Measurements from ENCODE around the gene FASTKD2. TPM values are rescaled to one million over a fixed set of nuclear protein-coding genes. Genes with fewer than 3 reads are reported as not detected.
A peak's percentile ranks its signal among the peaks of the same experiment; 100 is the strongest.
"Not testable (repeated sequence)": the region's sequence is repeated elsewhere in the genome, so short reads cannot be mapped to it uniquely, and the experiment has no call there.

Gene FASTKD2
- total and polyA plus RNA-seq, 8 donors: 7.4 to 53.8 (median 11.9) TPM

- intact Hi-C loops (cut with DNase I; ENCODE audit: low total_unique reads): loop anchor here (10.0 kb wide), 1 partner anchor 180 kb away; no protein-coding TSS in a partner anchor
- 60 to 76% (median 73%) methylated on average over 5 of the region's 5 CpGs for WGBS, 5 donors
- H3K27me3 ChIP-seq: no peaks in the 10 kb centered on the region
- TF ChIP-seq POLR2A (IDR thresholded peaks at IDR 0.05): no peak
- no peak for TF ChIP-seq EP300 (IDR thresholded peaks at IDR 0.05)
- TF ChIP-seq, protein P1, sequence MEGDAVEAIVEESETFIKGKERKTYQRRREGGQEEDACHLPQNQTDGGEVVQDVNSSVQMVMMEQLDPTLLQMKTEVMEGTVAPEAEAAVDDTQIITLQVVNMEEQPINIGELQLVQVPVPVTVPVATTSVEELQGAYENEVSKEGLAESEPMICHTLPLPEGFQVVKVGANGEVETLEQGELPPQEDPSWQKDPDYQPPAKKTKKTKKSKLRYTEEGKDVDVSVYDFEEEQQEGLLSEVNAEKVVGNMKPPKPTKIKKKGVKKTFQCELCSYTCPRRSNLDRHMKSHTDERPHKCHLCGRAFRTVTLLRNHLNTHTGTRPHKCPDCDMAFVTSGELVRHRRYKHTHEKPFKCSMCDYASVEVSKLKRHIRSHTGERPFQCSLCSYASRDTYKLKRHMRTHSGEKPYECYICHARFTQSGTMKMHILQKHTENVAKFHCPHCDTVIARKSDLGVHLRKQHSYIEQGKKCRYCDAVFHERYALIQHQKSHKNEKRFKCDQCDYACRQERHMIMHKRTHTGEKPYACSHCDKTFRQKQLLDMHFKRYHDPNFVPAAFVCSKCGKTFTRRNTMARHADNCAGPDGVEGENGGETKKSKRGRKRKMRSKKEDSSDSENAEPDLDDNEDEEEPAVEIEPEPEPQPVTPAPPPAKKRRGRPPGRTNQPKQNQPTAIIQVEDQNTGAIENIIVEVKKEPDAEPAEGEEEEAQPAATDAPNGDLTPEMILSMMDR (IDR thresholded peaks at IDR 0.05): no peak
- TF ChIP-seq POLR2AphosphoS5 (IDR thresholded peaks at IDR 0.05): no peak
- H3K4me1 ChIP-seq: peaks cover 7 to 16% (median 9%) of the 10 kb centered on the region in 4 donors
- H3K36me3 ChIP-seq: no peaks in the 10 kb centered on the region
- H3K27ac ChIP-seq: no peak overlapping the region
- no peak for DNase-seq
- no peaks in the 10 kb centered on the region for H3K9me3 ChIP-seq
- no peak overlapping the region for H3K4me3 ChIP-seq
These were observed 38.9 kb downstream of the FASTKD2 start for GRCh38 chr2:206804326-206804725.

- Histone ChIP-seq H3K9me3 (no peaks in the 10 kb centered on the region), H3K36me3 (no peaks in the 10 kb centered on the region), H3K4me1 (peaks cover 0 to 5% (median under 1%) of the 10 kb centered on the region in 4 donors), H3K4me3 (no peak overlapping the region), H3K27ac (no peak overlapping the region), H3K27me3 (no peaks in the 10 kb centered on the region)
- peak in 1 of 2 donors; percentile 68 for DNase-seq
- intact Hi-C loops (cut with DNase I; ENCODE audit: low total_unique reads): loop anchor here (10.0 kb wide), 1 partner anchor 179 kb away; no protein-coding TSS in a partner anchor
- TF ChIP-seq, protein P1 (IDR thresholded peaks at IDR 0.05): no peak
- TF ChIP-seq POLR2AphosphoS5 (IDR thresholded peaks at IDR 0.05): no peak
- no peak for TF ChIP-seq POLR2A (IDR thresholded peaks at IDR 0.05)
- TF ChIP-seq EP300 (IDR thresholded peaks at IDR 0.05): no peak
- WGBS, 5 donors: 58 to 66% (median 62%) methylated on average over 6 of the region's 6 CpGs
These were observed 40.6 kb downstream of the FASTKD2 start for GRCh38 chr2:206805887-206806607.

DNA sequence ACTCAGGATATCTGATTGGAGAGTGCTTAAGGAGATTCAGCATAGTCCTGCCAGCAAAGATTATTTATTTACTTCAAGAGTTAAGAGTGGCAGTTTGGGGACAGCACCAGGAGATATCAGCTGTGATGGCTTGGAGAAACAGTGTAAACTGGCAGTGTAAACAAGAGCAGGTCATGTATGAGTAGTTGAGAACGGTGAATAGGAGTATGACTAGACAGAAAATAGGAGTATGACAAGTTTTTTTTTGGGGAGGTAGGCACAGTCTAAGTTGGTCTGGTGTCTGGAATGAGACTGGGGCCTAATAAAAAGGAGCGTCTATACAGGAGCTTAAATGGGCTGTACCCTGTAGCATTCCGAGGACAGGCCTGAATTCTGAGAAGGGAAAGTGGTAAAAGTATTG lies 42.2 kb downstream of the FASTKD2 start:
- not testable (repeated sequence) for H3K4me3 ChIP-seq, H3K36me3 ChIP-seq, H3K9me3 ChIP-seq, H3K27me3 ChIP-seq, H3K27ac ChIP-seq, H3K4me1 ChIP-seq, DNase-seq
- WGBS, 5 donors: 65 to 84% (median 70%) methylated on average over 2 to 3 of the region's 3 CpGs
- intact Hi-C loops (cut with DNase I; ENCODE audit: low total_unique reads): loop anchor here (10.0 kb wide), 1 partner anchor 177 kb away; no protein-coding TSS in a partner anchor

GRCh38 chr2:206812471-206812870 lies 47.1 kb downstream of the FASTKD2 start:
- H3K4me3 ChIP-seq; H3K27me3 ChIP-seq; H3K9me3 ChIP-seq; intact Hi-C loops (cut with DNase I; ENCODE audit: low total_unique reads); H3K4me1 ChIP-seq; H3K27ac ChIP-seq; DNase-seq; H3K36me3 ChIP-seq: not testable (repeated sequence)
- 95 to 98% (median 96%) methylated on average over 3 to 5 of the region's 5 CpGs for WGBS, 5 donors

GRCh38 chr2:206814498-206814897 lies 49.1 kb downstream of the FASTKD2 start:
- TF ChIP-seq, protein P1 (IDR thresholded peaks at IDR 0.05): no peak
- TF ChIP-seq POLR2AphosphoS5 (IDR thresholded peaks at IDR 0.05) (no peak), EP300 (IDR thresholded peaks at IDR 0.05) (no peak), POLR2A (IDR thresholded peaks at IDR 0.05) (no peak)
- intact Hi-C loops (cut with DNase I; ENCODE audit: low total_unique reads): no loop called here

More at GRCh38 chr2:206814498-206814897, 49.1 kb downstream of the FASTKD2 start:
- Histone ChIP-seq H3K36me3 (peaks cover 0 to 8% (median 0%) of the 10 kb centered on the region in 4 donors), H3K9me3 (peaks cover 0 to 3% (median 2%) of the 10 kb centered on the region in 4 donors), H3K4me1 (no peaks in the 10 kb centered on the region), H3K27ac (no peak overlapping the region), H3K27me3 (no peaks in the 10 kb centered on the region), H3K4me3 (no peak overlapping the region)
- DNase-seq: peak in 1 of 2 donors; percentile 49

All from stomach (tissue), 9 donors.